Measurements from ENCODE around the gene AMDHD1. TPM values are rescaled to one million over a fixed set of nuclear protein-coding genes. Genes with fewer than 3 reads are reported as not detected.

AMDHD1 gene
- total and polyA plus RNA-seq, 2 experiments from 2014 or later: 0.06 to 0.15 TPM

GRCh38 chr12:95999484-95999883 is 56.4 kb downstream of the AMDHD1 start:
- Histone ChIP-seq H3K27me3 (no peaks in the 10 kb centered on the region), H3K27ac (no peak overlapping the region), H3K4me3 (no peak overlapping the region), H3K4me1 (ENCODE audit: low read depth) (no peaks in the 10 kb centered on the region), H3K9me3 (ENCODE audit: low read depth) (no peaks in the 10 kb centered on the region), H3K36me3 (peaks cover 27% of the 10 kb centered on the region)
- TF ChIP-seq, protein P1, sequence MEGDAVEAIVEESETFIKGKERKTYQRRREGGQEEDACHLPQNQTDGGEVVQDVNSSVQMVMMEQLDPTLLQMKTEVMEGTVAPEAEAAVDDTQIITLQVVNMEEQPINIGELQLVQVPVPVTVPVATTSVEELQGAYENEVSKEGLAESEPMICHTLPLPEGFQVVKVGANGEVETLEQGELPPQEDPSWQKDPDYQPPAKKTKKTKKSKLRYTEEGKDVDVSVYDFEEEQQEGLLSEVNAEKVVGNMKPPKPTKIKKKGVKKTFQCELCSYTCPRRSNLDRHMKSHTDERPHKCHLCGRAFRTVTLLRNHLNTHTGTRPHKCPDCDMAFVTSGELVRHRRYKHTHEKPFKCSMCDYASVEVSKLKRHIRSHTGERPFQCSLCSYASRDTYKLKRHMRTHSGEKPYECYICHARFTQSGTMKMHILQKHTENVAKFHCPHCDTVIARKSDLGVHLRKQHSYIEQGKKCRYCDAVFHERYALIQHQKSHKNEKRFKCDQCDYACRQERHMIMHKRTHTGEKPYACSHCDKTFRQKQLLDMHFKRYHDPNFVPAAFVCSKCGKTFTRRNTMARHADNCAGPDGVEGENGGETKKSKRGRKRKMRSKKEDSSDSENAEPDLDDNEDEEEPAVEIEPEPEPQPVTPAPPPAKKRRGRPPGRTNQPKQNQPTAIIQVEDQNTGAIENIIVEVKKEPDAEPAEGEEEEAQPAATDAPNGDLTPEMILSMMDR (IDR thresholded peaks at IDR 0.05; ENCODE audit: low read depth, low read length): no peak
- DNase-seq (ENCODE audit: low read depth in 1 of 2, low spot score in 1 of 2): no peak

DNA sequence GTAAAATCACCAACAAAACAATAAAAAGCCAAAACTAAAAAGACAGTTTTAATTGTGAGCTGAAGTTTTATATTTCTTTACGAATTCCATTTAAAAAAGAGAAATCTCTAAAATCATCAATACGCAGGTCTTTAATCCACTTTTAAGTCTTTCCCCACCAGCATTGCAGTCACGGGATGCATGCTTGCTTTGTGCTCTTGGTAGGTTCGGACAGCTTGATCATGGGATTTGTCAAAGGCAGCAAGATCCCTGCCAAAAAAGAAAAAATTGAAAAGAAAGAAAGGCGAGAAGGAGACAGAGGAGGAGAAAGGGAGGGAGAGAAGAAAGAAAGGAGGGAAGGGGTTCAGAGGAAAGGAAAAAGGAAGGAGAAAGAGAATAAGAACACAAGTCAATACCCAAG is 57.7 kb downstream of the AMDHD1 start:
- TF ChIP-seq, protein P1 (IDR thresholded peaks at IDR 0.05; ENCODE audit: low read depth, low read length): no peak
- H3K36me3 ChIP-seq: peaks cover 32% of the 10 kb centered on the region
- no peak overlapping the region for H3K4me3 ChIP-seq
- DNase-seq (ENCODE audit: low read depth in 1 of 2, low spot score in 1 of 2): no peak
- no peak overlapping the region for H3K27ac ChIP-seq
- no peaks in the 10 kb centered on the region for H3K4me1 ChIP-seq (ENCODE audit: low read depth)
- no peaks in the 10 kb centered on the region for H3K27me3 ChIP-seq
- H3K9me3 ChIP-seq (ENCODE audit: low read depth): no peaks in the 10 kb centered on the region

DNA sequence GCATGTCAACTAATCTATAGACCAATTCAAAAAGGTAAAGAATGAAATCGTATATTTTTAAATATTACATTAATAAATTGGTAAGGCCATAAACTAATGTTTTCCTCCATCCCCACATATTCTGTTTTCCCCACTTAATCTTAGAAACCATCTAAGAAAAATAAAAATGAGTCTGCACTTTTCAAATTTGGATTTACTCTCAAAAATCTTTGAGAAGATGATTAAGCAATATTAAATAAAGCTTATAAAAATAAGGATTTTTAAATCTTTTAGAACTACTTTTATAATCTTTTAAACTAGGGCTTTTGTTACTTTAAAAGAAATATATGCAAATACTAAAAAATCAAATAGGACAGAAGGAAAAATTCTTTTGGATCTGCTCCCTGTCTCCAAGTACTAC is 63.6 kb downstream of the AMDHD1 start:
- no peak overlapping the region for H3K27ac ChIP-seq
- TF ChIP-seq, protein P1 (IDR thresholded peaks at IDR 0.05; ENCODE audit: low read depth, low read length): no peak
- no peaks in the 10 kb centered on the region for H3K4me1 ChIP-seq (ENCODE audit: low read depth)
- DNase-seq (ENCODE audit: low read depth in 1 of 2, low spot score in 1 of 2): no peak
- no peaks in the 10 kb centered on the region for H3K9me3 ChIP-seq (ENCODE audit: low read depth)
- no peaks in the 10 kb centered on the region for H3K27me3 ChIP-seq
- no peak overlapping the region for H3K4me3 ChIP-seq
- H3K36me3 ChIP-seq: peaks cover 55% of the 10 kb centered on the region

DNA sequence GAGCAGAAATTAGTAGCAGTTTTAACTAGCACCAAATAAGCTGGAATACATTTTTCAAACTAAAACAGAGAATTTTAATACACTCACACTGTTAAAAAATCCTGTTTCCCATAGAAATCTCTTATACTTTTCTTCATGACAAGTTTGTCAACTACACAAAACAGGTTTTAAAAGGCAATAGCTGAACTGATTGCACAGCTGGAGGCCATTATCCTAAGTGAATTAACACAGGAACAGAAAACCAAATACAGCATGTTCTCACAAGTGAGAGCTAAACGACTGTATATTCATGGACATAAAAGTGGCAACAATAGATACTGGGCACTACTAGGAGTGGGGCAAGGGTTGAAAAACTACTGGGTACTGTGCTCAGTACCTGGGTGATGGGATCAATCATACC is 64.6 kb downstream of the AMDHD1 start:
- Histone ChIP-seq H3K27ac (no peak overlapping the region), H3K9me3 (ENCODE audit: low read depth) (no peaks in the 10 kb centered on the region), H3K4me3 (no peak overlapping the region), H3K36me3 (peaks cover 52% of the 10 kb centered on the region), H3K4me1 (ENCODE audit: low read depth) (no peaks in the 10 kb centered on the region), H3K27me3 (no peaks in the 10 kb centered on the region)
- TF ChIP-seq, protein P1 (IDR thresholded peaks at IDR 0.05; ENCODE audit: low read depth, low read length): no peak
- no peak for DNase-seq (ENCODE audit: low read depth in 1 of 2, low spot score in 1 of 2)

DNA sequence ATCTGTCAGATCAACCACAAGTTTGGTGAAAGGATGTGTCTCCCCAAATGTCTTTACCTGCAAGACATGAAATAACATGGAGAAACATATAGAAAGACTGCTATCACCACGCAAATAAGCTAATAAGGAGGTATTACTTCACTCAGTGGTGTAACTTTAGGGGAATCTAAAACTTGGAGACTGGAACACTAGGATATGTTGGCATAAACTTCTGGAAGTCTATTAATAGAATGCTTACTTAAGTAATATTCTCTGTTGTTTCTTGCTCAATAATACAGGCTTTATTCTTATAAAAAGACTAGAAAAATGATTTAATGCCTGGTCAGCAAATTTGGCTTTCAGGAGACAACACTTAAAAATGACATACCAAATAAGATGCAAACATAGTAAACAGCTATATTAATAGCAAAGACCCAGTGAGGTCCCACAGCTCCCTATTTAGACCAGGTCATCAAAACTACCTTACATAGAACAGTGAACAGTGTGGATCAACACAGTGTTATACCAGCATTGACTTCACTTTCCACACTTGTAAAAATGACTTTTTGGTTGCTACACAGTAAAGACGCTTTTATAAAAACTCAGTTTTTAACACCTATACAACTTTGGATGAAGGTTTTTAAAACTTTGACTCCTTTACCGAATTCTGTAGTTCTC is 71.9 kb downstream of the AMDHD1 start:
- Histone ChIP-seq H3K36me3 (peaks cover 41% of the 10 kb centered on the region), H3K4me3 (no peak overlapping the region), H3K4me1 (ENCODE audit: low read depth) (no peaks in the 10 kb centered on the region), H3K27me3 (no peaks in the 10 kb centered on the region), H3K9me3 (ENCODE audit: low read depth) (no peaks in the 10 kb centered on the region), H3K27ac (no peak overlapping the region)
- TF ChIP-seq, protein P1 (IDR thresholded peaks at IDR 0.05; ENCODE audit: low read depth, low read length): no peak
- DNase-seq (ENCODE audit: low read depth in 1 of 2, low spot score in 1 of 2): peak in 1 of 2 donors; percentile 30

All from cardiac muscle cell (in vitro differentiated cells and primary cell).